ENCODE data around the gene ATG4B.
"Not testable (repeated sequence)": the region's sequence is repeated elsewhere in the genome, so short reads cannot be mapped to it uniquely, and the experiment has no call there.

The ATG4B gene

GRCh38 chr2:241657786-241658254 is 20.3 kb downstream of the ATG4B start:
- no peak for DNase-seq
- in situ Hi-C loops (cut with MboI; ENCODE audit: low pct_unique_long_range_greater_than_20kb, low sequenced_read_pairs), result no loop called here

GRCh38 chr2:241658296-241658695 is 20.8 kb downstream of the ATG4B start:
- DNase-seq, result no peak
- in situ Hi-C loops (cut with MboI; ENCODE audit: low pct_unique_long_range_greater_than_20kb, low sequenced_read_pairs), result no loop called here

- in situ Hi-C loops (cut with MboI; ENCODE audit: low pct_unique_long_range_greater_than_20kb, low sequenced_read_pairs), result no loop called here
- peak; percentile 62 for DNase-seq
These were observed 21.8 kb downstream of the ATG4B start for GRCh38 chr2:241659150-241659739.

- in situ Hi-C loops (cut with MboI; ENCODE audit: low pct_unique_long_range_greater_than_20kb, low sequenced_read_pairs), result no loop called here
These were observed 23.2 kb downstream of the ATG4B start for GRCh38 chr2:241660593-241661213.

DNA sequence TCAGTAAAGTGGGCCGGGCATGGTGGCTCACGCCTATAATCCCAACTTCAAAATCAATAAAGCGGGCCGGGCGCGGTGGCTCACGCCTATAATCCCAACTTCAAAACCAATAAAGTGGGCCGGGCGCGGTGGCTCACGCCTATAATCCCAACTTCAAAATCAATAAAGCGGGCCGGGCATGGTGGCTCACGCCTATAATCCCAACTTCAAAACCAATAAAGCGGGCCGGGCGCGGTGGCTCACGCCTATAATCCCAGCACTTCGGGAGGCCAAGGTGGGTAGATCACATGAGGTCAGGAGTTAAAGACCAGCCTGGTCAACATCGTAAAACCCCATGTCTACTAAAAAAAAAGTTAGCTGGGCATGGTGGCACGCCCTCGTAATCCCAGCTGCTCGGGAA is 25.2 kb downstream of the ATG4B start:
- DNase-seq; in situ Hi-C loops (cut with MboI; ENCODE audit: low pct_unique_long_range_greater_than_20kb, low sequenced_read_pairs): not testable (repeated sequence)

More at GRCh38 chr2:241660593-241661213, 23.2 kb downstream of the ATG4B start:
- DNase-seq, result no peak

- DNase-seq, result no peak
- in situ Hi-C loops (cut with MboI; ENCODE audit: low pct_unique_long_range_greater_than_20kb, low sequenced_read_pairs), result no loop called here
These were observed 28.4 kb downstream of the ATG4B start for GRCh38 chr2:241665731-241666440.

- no peak for DNase-seq
- in situ Hi-C loops (cut with MboI; ENCODE audit: low pct_unique_long_range_greater_than_20kb, low sequenced_read_pairs), result no loop called here
These were observed 29.3 kb downstream of the ATG4B start for GRCh38 chr2:241666627-241667400.

DNA sequence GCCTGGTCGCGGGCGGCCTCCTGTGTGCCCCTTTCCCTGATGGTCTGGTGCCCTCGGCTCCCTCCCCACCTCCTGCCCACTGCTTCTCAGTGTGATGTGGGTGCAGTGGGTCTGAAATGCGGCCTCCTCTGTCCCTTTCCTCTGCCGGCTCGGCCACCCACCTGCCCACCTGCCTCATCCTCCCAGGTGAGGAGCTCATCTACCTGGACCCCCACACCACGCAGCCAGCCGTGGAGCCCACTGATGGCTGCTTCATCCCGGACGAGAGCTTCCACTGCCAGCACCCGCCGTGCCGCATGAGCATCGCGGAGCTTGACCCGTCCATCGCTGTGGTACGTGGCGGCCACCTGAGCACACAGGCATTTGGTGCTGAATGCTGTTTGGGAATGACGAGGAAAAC is 30.9 kb downstream of the ATG4B start:
- no peak for DNase-seq
- in situ Hi-C loops (cut with MboI; ENCODE audit: low pct_unique_long_range_greater_than_20kb, low sequenced_read_pairs), result no loop called here

DNA sequence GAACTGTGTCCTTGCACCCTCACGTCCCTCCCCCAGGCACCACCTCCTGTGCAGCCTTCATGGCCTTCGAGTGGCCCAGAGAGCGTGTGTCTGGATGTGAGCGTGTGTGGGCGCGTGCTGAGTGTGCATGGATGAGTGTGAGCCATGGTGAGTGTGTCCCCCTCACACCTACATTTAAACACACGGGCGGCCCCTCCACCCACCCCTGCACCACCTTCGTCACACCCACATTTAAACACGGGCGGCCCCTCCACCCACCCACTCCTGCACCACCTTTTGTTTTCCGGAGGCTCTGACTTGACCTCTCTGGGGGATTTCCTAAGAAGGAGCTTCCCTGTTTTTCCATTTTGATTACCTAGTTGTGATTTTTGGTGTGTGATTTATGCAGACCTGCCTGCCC is 31.3 kb downstream of the ATG4B start:
- in situ Hi-C loops (cut with MboI; ENCODE audit: low pct_unique_long_range_greater_than_20kb, low sequenced_read_pairs), result no loop called here
- no peak for DNase-seq

- no peak for DNase-seq
- in situ Hi-C loops (cut with MboI; ENCODE audit: low pct_unique_long_range_greater_than_20kb, low sequenced_read_pairs), result no loop called here
These were observed 33.0 kb downstream of the ATG4B start for GRCh38 chr2:241670333-241671110.

DNA sequence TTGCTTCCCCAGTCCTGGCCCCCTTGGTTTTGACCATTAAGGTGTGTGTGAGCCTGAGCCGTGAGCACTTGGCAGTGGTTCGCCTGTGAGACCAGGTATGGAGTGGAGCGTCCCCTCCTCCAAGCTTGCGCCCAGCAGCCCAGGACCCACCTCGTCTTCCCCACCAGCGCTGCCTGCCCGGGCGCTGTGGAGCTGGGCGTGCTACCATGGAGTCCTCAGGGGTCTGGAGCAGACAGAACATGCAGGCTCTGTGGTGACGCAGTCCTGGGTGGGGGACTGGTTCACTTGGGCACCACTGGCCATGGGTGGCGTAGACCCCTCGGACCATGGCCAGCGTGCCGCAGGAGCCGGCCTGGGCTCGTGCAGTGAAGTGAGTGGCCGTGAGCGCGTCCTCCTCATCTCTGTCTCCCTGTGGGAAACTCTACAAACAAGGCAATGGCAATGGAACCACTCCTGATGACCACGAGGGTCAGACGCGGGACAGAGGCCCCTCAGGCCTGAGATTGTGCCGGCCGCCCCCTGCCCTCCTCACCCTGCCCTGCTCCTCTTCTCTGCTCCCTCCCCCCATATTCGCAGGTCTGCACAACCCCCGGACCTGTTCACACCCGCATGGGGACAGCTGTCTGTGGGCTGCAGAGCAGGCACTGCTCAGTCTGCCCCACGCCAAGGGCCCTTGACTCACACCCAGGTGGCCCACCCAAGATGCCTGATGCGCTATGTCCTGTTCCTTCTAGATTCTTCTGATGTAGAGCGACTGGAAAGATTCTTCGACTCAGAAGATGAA is 34.2 kb downstream of the ATG4B start:
- in situ Hi-C loops (cut with MboI; ENCODE audit: low pct_unique_long_range_greater_than_20kb, low sequenced_read_pairs), result no loop called here
- no peak for DNase-seq

GRCh38 chr2:241672243-241673188 is 35.0 kb downstream of the ATG4B start:
- no peak for DNase-seq
- in situ Hi-C loops (cut with MboI; ENCODE audit: low pct_unique_long_range_greater_than_20kb, low sequenced_read_pairs), result no loop called here

- in situ Hi-C loops (cut with MboI; ENCODE audit: low pct_unique_long_range_greater_than_20kb, low sequenced_read_pairs), result no loop called here
- DNase-seq, result no peak
These were observed 35.7 kb downstream of the ATG4B start for GRCh38 chr2:241673189-241673663.

- no peak for DNase-seq
- in situ Hi-C loops (cut with MboI; ENCODE audit: low pct_unique_long_range_greater_than_20kb, low sequenced_read_pairs), result no loop called here
These were observed 36.6 kb downstream of the ATG4B start for GRCh38 chr2:241673797-241674725.

- no peak for DNase-seq
- in situ Hi-C loops (cut with MboI; ENCODE audit: low pct_unique_long_range_greater_than_20kb, low sequenced_read_pairs), result no loop called here
These were observed 38.4 kb downstream of the ATG4B start for GRCh38 chr2:241675885-241676284.

DNA sequence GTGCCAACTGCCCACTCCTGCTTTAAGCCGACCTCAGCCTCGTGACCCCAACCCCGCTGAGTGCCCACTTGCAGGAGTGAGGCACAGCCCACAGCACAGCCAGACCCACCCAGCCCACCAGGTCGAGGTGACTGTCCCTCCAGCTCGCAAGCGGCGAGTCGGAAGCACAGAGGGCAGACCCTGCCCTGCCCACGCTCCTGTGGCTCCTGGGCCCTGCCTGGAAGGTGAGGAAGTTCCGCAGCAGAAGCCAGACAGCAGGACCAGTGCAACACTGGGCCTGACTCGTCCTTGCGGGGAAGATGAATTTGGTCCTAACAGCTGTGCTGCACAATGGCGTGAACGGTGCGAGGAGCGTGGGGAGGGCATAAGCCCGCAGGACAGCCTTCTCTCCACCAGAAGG is 39.2 kb downstream of the ATG4B start:
- in situ Hi-C loops (cut with MboI; ENCODE audit: low pct_unique_long_range_greater_than_20kb, low sequenced_read_pairs), result no loop called here
- no peak for DNase-seq

All from KBM-7 (cell line).